ENCODE results near the gene EXD1. TPM values are rescaled to one million over a fixed set of nuclear protein-coding genes. Genes with fewer than 3 reads are reported as not detected.

EXD1 gene
- total RNA-seq, 4 donors from 2014 or later = not detected

- TF ChIP-seq CTCF (IDR thresholded peaks at IDR 0.05 in 4 of 5, conservative IDR thresholded peaks at IDR 0.05 in 1 of 5) (no peak), POLR2A (IDR thresholded peaks at IDR 0.05) (no peak)
- intact Hi-C loops (cut with DNase I; ENCODE audit: low total_unique reads) = no loop called here
- Histone ChIP-seq H3K4me1 (no peaks in the 10 kb centered on the region), H3K36me3 (no peaks in the 10 kb centered on the region), H3K9me3 (no peaks in the 10 kb centered on the region), H3K27ac (no peak overlapping the region), H3K27me3 (peaks cover 0 to 5% (median 0%) of the 10 kb centered on the region in 3 donors), H3K4me3 (no peak overlapping the region)
- in situ Hi-C loops (cut with MboI; ENCODE audit: low sequenced_read_pairs in 4 of 4) = no loop called here
- no peak for DNase-seq
- ATAC-seq = no peak
Measured at GRCh38 chr15:41215708-41216107, 14.8 kb downstream of the EXD1 start.

- H3K27ac ChIP-seq = no peak overlapping the region
- TF ChIP-seq CTCF (IDR thresholded peaks at IDR 0.05 in 4 of 5, conservative IDR thresholded peaks at IDR 0.05 in 1 of 5) = no peak
- TF ChIP-seq POLR2A (IDR thresholded peaks at IDR 0.05) = no peak
- in situ Hi-C loops (cut with MboI; ENCODE audit: low sequenced_read_pairs in 4 of 4) (no loop called here), intact Hi-C loops (cut with DNase I; ENCODE audit: low total_unique reads) (no loop called here)
- no peaks in the 10 kb centered on the region for H3K36me3 ChIP-seq
- ATAC-seq (no peak), DNase-seq (no peak)
- no peaks in the 10 kb centered on the region for H3K4me1 ChIP-seq
- no peak overlapping the region for H3K4me3 ChIP-seq
- H3K9me3 ChIP-seq = no peaks in the 10 kb centered on the region
- peaks cover 0 to 3% (median 0%) of the 10 kb centered on the region in 3 donors for H3K27me3 ChIP-seq
Measured at GRCh38 chr15:41207687-41208448, 22.7 kb downstream of the EXD1 start.

GRCh38 chr15:41205315-41205714 lies 25.2 kb downstream of the EXD1 start:
- no peak for DNase-seq
- H3K36me3 ChIP-seq = no peaks in the 10 kb centered on the region
- ATAC-seq = no peak
- in situ Hi-C loops (cut with MboI; ENCODE audit: low sequenced_read_pairs in 4 of 4) (no loop called here), intact Hi-C loops (cut with DNase I; ENCODE audit: low total_unique reads) (no loop called here)
- H3K27ac ChIP-seq = no peak overlapping the region
- no peaks in the 10 kb centered on the region for H3K27me3 ChIP-seq
- no peaks in the 10 kb centered on the region for H3K9me3 ChIP-seq
- no peak for TF ChIP-seq CTCF (IDR thresholded peaks at IDR 0.05 in 4 of 5, conservative IDR thresholded peaks at IDR 0.05 in 1 of 5)
- no peak for TF ChIP-seq POLR2A (IDR thresholded peaks at IDR 0.05)
- no peaks in the 10 kb centered on the region for H3K4me1 ChIP-seq
- no peak overlapping the region for H3K4me3 ChIP-seq

- Histone ChIP-seq H3K4me3 (no peak overlapping the region), H3K9me3 (no peaks in the 10 kb centered on the region), H3K27ac (no peak overlapping the region), H3K27me3 (no peaks in the 10 kb centered on the region), H3K36me3 (no peaks in the 10 kb centered on the region), H3K4me1 (no peaks in the 10 kb centered on the region)
- no peak for TF ChIP-seq POLR2A (IDR thresholded peaks at IDR 0.05)
- no peak for TF ChIP-seq CTCF (IDR thresholded peaks at IDR 0.05 in 4 of 5, conservative IDR thresholded peaks at IDR 0.05 in 1 of 5)
- intact Hi-C loops (cut with DNase I; ENCODE audit: low total_unique reads) (no loop called here), in situ Hi-C loops (cut with MboI; ENCODE audit: low sequenced_read_pairs in 4 of 4) (no loop called here)
- ATAC-seq (no peak), DNase-seq (no peak)
Measured at GRCh38 chr15:41203395-41203794, 27.2 kb downstream of the EXD1 start.

GRCh38 chr15:41199470-41199869 lies 31.1 kb downstream of the EXD1 start:
- no peaks in the 10 kb centered on the region for H3K4me1 ChIP-seq
- H3K4me3 ChIP-seq = no peak overlapping the region
- no peak overlapping the region for H3K27ac ChIP-seq
- no peaks in the 10 kb centered on the region for H3K9me3 ChIP-seq
- H3K27me3 ChIP-seq = no peaks in the 10 kb centered on the region
- no peaks in the 10 kb centered on the region for H3K36me3 ChIP-seq
- DNase-seq (no peak), ATAC-seq (no peak)
- in situ Hi-C loops (cut with MboI; ENCODE audit: low sequenced_read_pairs in 4 of 4) (no loop called here), intact Hi-C loops (cut with DNase I; ENCODE audit: low total_unique reads) (no loop called here)
- TF ChIP-seq CTCF (IDR thresholded peaks at IDR 0.05 in 4 of 5, conservative IDR thresholded peaks at IDR 0.05 in 1 of 5) (no peak), POLR2A (IDR thresholded peaks at IDR 0.05) (no peak)
